DOHH2 (cell line): ENCODE measurements around the gene CRAT.

ENCODE experiments used
- EZH2phosphoT487 ChIP-seq: fragments of 200-600 bp; sonication (generic); IDR thresholded peaks from 2 replicates; pipeline ENCODE4 v1.6.1; 2017; ENCODE audit warnings: borderline replicate concordance, mild to moderate bottlenecking, antibody characterized with exemption, low read length, moderate library complexity, mixed read lengths
- TF ChIP-seq, protein P1 (sequence below): fragments of 200-600 bp; sonication (generic); IDR thresholded peaks from one replicate; pipeline ENCODE4 v1.5.1; 2014; ENCODE audit warnings: antibody characterized with exemption, mild to moderate bottlenecking, low read depth, low read length; ENCODE audit not compliant: poor library complexity, severe bottlenecking

DNA sequence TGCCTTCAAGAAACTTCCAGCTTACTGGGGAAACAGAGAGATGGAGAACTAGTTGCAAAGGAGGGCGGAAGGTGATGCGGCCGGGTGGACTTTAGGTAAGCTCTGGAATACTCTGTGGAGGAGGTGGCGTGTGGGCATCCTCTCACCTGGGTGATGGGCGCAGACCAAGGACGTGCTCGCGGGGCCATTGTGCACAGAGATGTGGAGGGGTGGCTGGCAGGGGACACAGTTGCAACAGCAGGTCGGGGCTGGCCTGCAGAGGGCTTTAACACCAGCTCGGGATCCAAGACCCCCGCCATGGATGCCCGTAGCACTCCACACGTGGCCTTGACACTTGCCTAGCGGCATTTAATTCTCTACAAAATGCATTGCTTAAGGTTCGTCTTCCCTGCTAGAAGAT lies 40.9 kb upstream of the CRAT start:
- TF ChIP-seq, protein P1, sequence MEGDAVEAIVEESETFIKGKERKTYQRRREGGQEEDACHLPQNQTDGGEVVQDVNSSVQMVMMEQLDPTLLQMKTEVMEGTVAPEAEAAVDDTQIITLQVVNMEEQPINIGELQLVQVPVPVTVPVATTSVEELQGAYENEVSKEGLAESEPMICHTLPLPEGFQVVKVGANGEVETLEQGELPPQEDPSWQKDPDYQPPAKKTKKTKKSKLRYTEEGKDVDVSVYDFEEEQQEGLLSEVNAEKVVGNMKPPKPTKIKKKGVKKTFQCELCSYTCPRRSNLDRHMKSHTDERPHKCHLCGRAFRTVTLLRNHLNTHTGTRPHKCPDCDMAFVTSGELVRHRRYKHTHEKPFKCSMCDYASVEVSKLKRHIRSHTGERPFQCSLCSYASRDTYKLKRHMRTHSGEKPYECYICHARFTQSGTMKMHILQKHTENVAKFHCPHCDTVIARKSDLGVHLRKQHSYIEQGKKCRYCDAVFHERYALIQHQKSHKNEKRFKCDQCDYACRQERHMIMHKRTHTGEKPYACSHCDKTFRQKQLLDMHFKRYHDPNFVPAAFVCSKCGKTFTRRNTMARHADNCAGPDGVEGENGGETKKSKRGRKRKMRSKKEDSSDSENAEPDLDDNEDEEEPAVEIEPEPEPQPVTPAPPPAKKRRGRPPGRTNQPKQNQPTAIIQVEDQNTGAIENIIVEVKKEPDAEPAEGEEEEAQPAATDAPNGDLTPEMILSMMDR: no peak
- no peak for TF ChIP-seq EZH2phosphoT487
